ENCODE data around the gene RAVER1.
A peak's percentile ranks its signal among the peaks of the same experiment; 100 is the strongest.
"Not testable (repeated sequence)": the region's sequence is repeated elsewhere in the genome, so short reads cannot be mapped to it uniquely, and the experiment has no call there.

The RAVER1 gene

DNA sequence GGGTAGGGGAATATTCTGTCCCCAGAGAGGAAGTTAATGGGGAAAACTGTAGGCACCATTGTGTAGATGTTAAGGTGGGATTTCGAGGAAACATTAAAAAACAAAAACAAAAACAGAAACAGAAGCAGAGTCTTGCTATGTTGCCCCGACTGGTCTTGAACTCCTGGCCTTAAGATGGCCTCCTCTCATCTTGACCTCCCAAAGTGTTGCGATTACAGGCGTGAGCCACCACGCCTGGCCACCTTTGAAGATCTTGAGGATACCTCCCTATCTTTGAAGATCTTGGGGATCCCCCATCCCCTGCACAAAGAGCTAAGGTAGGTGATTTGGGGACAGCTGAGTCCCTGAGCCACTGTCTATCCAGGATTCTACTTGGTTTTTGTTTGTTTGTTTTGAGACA lies 6.6 kb upstream of the RAVER1 start:
- DNase-seq: no peak

DNA sequence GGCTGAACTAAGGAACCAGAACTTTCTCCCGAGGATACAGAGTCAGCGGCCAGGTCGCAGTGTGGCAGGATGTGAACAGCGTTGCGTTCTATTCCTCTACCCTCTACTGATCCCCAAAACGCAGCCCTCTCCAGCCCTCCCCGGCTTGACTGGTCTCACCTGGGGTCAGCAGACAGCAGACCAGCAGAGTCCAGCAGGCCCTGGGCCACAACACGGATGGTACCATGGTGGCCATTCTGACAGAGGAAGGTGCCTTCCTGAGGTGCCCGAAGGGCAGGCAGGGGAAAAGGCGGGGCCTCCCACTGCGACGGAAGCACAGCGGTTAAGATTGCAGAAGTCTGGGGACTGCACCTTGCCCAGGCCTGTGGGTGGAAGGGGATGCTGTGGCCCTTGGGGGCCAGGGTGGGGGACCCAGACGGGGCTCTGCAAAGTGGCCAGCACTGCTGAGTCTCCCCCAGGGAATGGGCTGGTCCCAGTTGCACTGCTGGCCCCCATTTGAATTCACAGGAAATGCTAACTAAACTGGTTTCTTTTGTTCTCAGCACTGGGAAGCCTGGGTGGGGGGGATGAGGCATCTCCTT lies 6.1 kb upstream of the RAVER1 start, which contains the start of gene ICAM3:
Gene ICAM3 (minus strand): TSS at position 245 of the 581 bp plus-strand sequence. CDS start 10 bp downstream, at position 235.
- no peak for DNase-seq

GRCh38 chr19:10338940-10339339 lies 5.6 kb upstream of the RAVER1 start:
- no peak for DNase-seq

DNA sequence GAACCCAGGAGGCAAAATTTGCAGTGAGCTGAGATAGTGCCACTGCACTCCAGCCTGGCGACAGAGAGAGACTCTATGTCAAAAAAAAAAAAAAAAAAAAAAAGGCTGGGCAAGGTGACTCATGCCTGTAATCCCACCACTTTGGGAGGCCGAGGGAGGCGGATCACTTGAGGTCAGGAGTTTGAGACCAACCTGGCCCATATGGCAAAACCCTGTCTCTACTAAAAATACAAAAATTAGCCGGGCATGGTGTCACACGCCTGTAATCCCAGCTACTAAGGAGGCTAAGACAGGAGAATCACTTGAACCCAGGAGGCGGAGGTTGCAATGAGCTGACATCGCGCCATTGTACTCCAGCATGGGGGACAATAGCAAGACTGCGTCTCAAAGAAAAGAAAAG lies 3.4 kb upstream of the RAVER1 start:
- DNase-seq: not testable (repeated sequence)

DNA sequence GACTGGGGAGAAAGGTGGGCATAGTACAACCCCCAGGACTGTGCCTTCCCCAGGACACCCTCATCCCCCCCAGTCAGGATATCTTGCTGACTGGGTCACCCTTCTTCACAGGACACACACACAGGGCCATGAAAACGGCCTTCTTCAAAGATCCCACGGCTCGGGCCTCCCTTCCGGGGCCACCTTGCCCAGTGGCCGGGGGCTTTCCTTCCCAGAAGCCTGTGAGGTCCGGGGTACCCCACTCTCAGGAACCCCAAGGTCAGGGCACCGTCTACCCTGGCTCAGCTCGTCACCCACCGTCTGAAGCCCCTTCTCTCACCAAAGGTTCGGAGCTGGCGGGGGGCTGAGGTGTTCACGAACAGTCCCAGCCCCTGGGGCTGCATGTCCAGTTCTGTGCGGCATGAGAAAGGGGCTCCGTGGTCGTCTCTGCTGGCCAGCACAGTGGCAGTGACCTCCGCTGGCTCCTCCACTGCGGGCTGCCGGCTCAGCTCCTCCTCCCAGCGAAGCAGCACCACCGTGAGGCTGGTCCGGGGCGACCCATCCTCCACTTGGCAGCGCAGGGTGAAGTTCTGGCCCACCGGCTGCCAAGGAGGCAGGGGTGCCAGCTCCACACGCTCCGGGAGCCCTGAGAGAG lies 2.1 kb upstream of the RAVER1 start:
- no peak for DNase-seq

DNA sequence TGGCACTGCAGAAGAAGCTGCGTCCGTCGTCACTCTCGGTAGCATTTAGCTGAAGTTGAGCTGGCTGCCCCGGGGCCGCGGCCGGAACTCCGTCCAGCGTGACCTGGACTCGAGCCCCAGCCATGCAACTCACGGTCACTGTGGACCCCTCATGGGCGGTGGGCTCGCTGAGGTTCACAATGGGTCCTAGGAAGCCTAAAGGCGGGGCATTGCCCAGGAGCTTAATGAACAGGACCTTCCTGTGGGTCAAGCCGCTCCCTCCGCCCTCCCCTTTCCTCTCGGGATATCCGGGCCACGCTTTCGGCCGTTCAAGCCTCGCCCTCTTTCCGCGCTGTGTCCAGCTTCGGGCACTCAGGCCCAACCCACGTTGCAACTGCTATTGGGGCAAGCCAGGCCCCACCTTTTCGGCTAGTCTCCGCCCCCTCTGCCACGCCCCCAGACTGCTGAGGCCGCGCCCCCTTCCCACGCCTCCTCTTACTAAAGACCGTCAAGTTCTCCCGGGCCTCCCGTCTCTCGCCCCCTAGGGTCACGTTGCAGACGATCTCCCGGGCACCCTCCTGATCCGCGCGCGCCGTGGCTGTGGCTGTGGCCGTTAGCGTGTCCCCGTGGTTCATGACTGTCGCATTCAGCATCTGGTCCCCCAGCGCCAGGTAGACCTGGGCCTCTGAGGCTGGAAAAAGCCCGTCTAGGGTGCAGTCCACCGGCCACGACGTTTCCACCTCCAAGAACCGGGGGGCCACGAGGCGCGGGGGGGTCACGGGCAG lies 1.4 kb upstream of the RAVER1 start:
- peak; percentile 98 for DNase-seq

GRCh38 chr19:10333758-10334587 lies 644 bp upstream of the RAVER1 start:
- peak; percentile 15 for DNase-seq

DNA sequence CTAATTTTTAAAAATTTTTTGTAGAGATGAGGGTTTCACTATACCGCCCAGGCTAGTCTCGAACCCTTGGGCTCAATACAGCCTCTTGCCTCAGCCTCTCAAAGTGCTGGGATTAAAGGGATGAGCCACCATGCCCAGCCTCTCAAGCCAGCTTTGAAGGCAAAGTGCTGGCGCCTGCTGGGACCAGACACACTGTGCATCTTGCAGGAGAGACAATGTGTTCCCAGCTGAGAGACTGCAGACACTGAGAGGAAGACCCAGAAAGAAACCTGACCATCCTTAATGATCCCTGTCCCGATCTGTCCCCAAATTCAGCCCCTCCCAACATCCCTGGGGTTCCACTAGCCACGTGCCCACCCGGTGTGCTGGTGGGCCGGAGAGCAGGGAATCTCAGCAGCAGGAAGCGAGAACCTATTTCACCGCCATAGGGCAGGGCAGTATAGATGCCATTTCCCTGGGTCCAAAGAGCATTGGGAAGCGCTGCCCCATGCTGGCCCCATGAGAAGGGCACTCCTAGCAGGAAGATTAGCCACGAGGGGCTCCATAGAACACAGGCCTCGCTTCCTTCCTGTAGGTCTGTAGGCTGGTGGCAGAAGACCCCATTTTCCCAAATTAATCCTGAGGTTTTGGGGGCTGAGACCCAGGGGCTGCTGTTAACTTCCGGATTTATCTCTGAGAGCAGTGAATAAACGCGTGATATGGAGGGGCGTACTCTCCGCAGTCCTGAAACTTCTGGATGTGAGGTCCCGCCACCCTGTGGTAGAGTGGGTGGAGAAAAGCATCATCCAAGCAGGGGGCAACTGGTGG lies 968 bp downstream of the RAVER1 start:
- no peak for DNase-seq

GRCh38 chr19:10329555-10329954 lies 3.8 kb downstream of the RAVER1 start:
- no peak for DNase-seq

DNA sequence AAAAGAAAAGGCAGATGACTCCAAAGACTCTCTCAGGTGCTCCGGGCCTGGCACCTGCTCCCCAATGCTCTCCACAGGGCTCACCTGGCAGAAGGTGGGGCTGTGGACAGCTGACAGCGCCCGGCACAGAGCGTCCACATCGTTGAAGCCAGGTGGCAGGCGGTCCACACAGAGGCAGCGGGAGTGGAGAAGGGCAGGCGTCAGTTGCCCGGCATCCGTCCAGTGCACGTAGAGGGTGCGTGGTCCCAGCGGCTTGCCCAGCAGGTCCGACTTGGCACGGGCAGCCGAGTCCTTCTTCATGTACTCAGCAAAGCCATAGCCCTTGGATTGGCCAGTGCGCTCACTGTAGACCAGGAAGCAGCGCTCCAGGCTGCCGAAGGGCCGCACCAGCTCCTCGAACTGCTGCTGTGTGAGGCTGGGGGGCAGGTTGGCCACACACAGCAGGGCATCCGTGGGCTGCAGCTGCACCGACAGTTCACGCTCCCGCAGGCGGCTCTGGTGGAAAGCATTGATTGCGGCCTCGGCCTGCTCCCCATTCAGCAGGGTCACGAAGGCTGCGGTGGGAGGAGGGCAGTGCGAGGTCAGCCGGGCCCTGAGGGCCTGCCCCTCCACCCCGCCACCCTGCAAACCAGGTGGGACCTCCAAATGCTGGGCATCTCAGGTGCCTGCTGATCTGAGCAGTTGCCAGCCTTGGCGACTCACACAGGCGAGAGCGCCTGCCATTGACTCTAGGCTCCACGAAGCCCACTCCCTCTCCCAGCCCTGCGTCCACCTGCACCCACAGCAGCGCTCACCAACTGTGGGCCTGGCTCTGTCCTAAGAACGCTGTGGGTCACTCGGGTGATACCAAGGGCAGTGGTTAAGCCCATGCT lies 4.5 kb downstream of the RAVER1 start:
- no peak for DNase-seq

GRCh38 chr19:10327793-10328192 lies 5.5 kb downstream of the RAVER1 start:
- DNase-seq: no peak

DNA sequence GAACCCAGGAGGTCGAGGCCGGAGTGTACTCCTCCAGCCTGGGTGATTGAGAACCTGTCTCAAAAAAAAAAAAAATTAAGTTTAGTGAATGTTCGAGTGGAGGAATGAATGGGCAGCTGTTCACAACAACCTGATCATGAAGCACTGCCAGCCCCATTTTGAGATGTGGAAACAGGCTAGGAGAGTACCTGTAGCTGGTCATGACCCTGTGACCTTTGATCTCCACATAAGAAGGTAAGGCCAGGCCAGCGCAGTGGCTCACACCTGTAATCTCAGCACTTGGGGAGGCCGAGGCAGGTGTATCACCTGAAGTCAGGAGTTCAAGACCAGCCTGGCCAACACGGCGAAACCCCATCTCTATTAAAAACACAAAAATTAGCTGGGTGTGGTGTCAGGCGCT lies 7.6 kb downstream of the RAVER1 start:
- no peak for DNase-seq

DNA sequence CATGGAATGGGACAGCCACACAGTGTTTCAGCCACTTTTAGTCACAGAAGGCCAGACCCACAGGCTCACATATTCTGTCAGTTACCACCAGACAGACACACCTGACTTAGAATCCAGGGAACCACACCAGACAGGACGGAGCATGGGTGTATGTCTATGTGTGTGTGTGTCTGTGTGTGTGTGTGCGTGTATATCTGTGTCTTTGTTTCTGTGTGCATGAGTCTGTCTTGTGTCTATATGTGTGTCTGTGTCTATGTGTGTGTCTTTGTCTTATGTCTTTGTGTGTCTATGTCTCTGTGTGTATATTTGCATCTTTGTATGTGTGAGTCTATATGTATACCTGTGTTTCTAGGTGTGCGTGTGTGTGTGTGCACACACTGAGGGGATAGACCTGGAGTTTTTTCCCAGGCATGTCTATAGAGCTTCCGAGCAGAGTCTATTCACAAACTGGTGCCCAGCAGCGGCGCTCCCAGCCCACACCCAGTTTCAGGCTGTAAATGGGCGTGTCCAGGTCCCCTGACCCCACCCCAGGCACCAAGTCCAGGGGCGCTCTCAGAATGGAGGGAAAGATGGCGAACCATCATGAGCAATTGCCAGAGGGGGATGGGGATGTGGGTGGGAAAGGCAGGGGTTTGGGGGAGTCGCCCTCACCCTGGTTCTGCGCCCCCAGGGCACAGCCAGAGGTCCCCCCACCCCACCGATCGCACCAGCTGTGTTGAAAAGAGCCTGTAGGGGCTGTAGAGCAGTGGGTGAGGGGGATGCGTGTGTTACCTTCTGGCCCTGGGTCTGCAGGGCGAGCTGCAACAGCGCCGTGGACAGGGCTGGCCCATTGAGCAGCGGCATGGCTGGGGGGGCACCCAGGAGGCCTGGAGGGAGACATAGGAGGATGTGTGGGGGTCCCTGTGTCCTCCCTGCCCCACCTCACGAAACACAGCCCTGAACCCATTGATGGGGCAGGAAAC lies 11.2 kb downstream of the RAVER1 start:
- DNase-seq: no peak

DNA sequence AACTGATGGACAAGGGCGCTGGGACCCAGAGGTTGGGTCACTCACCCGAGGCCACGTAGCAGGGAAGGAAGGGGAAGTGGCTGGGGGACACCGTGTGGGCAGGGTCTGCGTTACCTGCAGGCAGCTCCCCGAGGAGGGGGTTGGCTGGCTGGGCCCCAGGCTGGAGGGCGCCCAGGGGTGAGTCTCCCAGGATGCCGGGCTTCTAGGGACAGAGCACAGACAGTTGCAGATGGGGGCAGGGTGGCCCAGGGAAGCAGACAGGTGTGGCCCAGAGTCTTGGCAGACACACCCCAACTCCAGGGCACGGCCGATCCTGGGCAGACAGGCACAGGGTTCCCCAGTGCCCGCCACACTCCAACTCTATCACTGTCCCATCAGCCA lies 11.9 kb downstream of the RAVER1 start:
- no peak for DNase-seq

- no peak for DNase-seq
Observed at GRCh38 chr19:10320602-10321416, 12.5 kb downstream of the RAVER1 start.

DNA sequence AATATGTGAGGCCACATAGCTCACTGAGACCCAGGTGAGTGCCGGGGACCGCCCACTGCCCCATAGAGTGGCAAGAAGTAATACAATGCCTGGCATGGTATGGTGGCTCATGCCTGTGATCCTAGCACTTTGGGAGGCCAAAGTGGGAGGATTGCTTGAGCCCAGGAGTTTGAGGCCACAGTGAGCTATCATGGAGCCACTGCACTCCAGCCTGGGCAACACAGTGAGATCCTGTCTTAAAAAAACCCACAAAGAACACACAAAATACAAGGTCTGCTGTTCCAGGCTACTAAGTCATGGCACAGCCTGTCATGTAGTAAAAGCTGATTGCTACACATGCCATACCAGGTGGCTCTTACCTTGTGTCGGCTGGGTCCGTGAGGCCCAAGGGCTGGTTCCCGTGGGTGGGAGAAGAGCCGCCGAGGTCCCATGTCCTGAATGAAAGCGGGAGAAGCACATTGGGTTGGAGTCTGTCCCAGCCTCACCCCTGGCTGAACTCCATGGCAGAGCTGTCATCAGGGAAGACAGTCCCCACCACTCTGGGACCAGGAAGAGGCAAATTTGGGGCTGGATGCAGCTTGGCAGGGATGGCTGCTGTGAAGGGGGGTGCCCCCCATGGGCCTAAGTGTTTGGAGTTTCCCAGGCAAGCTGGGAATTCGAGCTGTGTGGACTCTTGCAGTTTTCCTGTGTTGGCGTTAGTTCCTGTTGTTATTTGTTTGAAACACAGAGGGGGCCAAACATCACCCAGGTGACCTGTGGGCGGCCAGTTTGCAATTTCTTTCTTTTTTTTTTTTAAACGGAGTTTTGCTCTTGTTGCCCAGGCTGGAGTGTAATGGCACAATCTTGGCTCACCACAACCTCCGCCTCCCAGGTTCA lies 14.3 kb downstream of the RAVER1 start:
- no peak for DNase-seq

DNA sequence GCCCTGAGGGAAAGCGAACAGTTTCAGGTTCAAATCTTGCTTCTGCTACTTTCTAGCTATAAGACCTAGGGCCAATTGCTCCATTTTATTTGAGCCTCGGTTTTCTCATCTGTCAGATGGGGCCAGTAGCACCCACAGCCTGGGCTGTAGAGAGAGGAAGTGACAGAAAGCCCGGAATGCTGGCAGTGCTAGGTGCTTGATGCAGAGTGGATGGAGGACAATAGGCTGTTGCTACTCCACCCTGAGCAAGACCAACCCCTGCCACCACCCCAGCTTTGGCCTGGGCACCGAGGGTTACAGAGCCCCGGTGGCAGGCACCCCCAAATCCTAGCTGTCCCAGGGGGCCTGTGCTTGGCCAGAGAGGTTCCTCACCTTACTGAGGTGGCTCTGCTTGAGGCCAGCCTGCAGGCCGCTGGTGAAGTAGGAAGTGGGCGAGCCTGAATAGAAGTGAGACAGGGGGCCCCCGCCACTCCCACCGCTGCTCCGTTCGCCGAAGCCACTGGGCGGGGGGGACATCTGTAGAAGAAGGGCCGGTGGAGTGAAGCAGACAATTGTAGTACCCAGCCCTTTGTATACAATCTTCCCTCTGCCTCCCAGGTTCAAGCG lies 15.4 kb downstream of the RAVER1 start:
- no peak for DNase-seq

Data from EL (cell line).